Measurements from ENCODE around the gene NRP1. TPM values are rescaled to one million over a fixed set of nuclear protein-coding genes. Genes with fewer than 3 reads are reported as not detected.

The NRP1 gene
- total and polyA plus RNA-seq, 4 donors: 18.5 to 188 (median 71.7) TPM

- H3K27ac ChIP-seq (ENCODE audit: low read depth in 1 of 2, low read length in 1 of 2): peak overlapping the region in 1 of 2 donors; percentile 38
- H3K36me3 ChIP-seq (ENCODE audit: control insufficient read depth in 4 of 4, insufficient read depth in 4 of 4, low read length in 4 of 4): peaks cover 0 to 11% (median 5%) of the 10 kb centered on the region in 4 donors
- 71 to 76% methylated on average over 4 of the region's 4 CpGs for WGBS, 2 donors
- TF ChIP-seq CTCF (IDR thresholded peaks at IDR 0.05; ENCODE audit: control extremely low read depth, extremely low read depth): no peak
- H3K27me3 ChIP-seq (ENCODE audit: control insufficient read depth in 3 of 3, insufficient read depth in 3 of 3, low read length in 2 of 3): no peaks in the 10 kb centered on the region
- H3K4me3 ChIP-seq: no peak overlapping the region
- DNase-seq (no peak), ATAC-seq (ENCODE audit: insufficient read depth, low FRiP score) (no peak)
- no peak overlapping the region for H3K9ac ChIP-seq (ENCODE audit: insufficient read depth in 1 of 2, low read length in 2 of 2)
- H3K4me1 ChIP-seq (ENCODE audit: control insufficient read depth in 5 of 5, insufficient read depth in 5 of 5, low read length in 5 of 5): peaks cover 0 to 52% (median 5%) of the 10 kb centered on the region in 5 donors
- H3K9me3 ChIP-seq (ENCODE audit: control insufficient read depth in 4 of 4, insufficient read depth in 3 of 4, low read length in 3 of 4): no peaks in the 10 kb centered on the region
Measured at GRCh38 chr10:33286157-33286934, 48.1 kb downstream of the NRP1 start.

GRCh38 chr10:33284945-33285344 lies 49.5 kb downstream of the NRP1 start:
- peaks cover 0 to 42% (median 4%) of the 10 kb centered on the region in 5 donors for H3K4me1 ChIP-seq (ENCODE audit: control insufficient read depth in 5 of 5, insufficient read depth in 5 of 5, low read length in 5 of 5)
- H3K36me3 ChIP-seq (ENCODE audit: control insufficient read depth in 4 of 4, insufficient read depth in 4 of 4, low read length in 4 of 4): peaks cover 0 to 15% (median 6%) of the 10 kb centered on the region in 4 donors
- no peaks in the 10 kb centered on the region for H3K9me3 ChIP-seq (ENCODE audit: control insufficient read depth in 4 of 4, insufficient read depth in 3 of 4, low read length in 3 of 4)
- H3K27ac ChIP-seq (ENCODE audit: low read depth in 1 of 2, low read length in 1 of 2): peak overlapping the region in 1 of 2 donors; percentile 51
- ATAC-seq (ENCODE audit: insufficient read depth, low FRiP score): no peak
- TF ChIP-seq CTCF (IDR thresholded peaks at IDR 0.05; ENCODE audit: control extremely low read depth, extremely low read depth): no peak
- H3K4me3 ChIP-seq: no peak overlapping the region
- DNase-seq: no peak
- 92 to 98% methylated on average over 2 of the region's 2 CpGs for WGBS, 2 donors
- no peaks in the 10 kb centered on the region for H3K27me3 ChIP-seq (ENCODE audit: control insufficient read depth in 3 of 3, insufficient read depth in 3 of 3, low read length in 2 of 3)
- no peak overlapping the region for H3K9ac ChIP-seq (ENCODE audit: insufficient read depth in 1 of 2, low read length in 2 of 2)

DNA sequence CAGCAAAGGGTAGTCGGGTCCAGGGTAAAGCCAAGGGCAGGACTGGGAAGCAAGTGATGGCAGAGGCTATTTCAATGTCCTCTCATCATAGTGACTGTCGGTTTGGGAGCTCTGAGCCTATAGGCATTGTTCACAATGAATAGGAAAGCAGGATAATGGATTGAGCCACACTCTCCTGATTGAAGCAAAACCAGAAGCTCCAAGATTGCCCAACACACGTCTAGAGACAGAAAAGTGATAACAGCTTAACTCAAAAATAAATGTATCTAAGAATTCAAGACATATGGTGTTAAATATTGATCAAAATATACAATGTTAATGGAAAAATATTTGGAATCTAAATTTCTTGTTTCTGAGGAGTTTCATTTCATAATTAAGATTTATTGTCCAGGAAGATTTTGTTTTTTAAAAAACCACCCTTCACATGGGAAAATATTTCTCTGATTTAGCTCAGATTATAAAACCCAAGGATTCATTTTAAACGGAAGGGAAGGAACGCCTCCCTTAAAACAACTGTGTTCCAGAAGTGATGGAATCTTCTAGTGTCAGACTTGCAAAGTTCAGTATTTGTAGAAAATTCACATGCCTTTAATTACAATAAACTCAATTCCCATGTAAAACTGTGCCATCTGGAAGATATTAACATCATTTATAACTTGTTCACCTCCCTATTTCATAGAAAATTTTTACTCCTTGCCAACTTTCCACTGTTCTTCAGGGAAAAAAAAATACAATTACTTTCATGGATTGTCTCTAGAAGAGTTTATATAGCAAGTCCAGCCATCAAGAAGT lies 54.5 kb downstream of the NRP1 start:
- Histone ChIP-seq H3K9ac (ENCODE audit: insufficient read depth in 1 of 2, low read length in 2 of 2) (no peak overlapping the region), H3K27ac (ENCODE audit: low read depth in 1 of 2, low read length in 1 of 2) (peak overlapping the region in 1 of 2 donors; percentile 78), H3K4me3 (no peak overlapping the region), H3K4me1 (ENCODE audit: control insufficient read depth in 5 of 5, insufficient read depth in 5 of 5, low read length in 5 of 5) (peaks cover 0 to 27% (median 6%) of the 10 kb centered on the region in 5 donors), H3K36me3 (ENCODE audit: control insufficient read depth in 4 of 4, insufficient read depth in 4 of 4, low read length in 4 of 4) (peaks cover 0 to 15% (median 6%) of the 10 kb centered on the region in 4 donors), H3K9me3 (ENCODE audit: control insufficient read depth in 4 of 4, insufficient read depth in 3 of 4, low read length in 3 of 4) (no peaks in the 10 kb centered on the region), H3K27me3 (ENCODE audit: control insufficient read depth in 3 of 3, insufficient read depth in 3 of 3, low read length in 2 of 3) (no peaks in the 10 kb centered on the region)
- TF ChIP-seq CTCF (IDR thresholded peaks at IDR 0.05; ENCODE audit: control extremely low read depth, extremely low read depth): no peak
- no peak for DNase-seq
- no peak for ATAC-seq (ENCODE audit: insufficient read depth, low FRiP score)
- 76 to 78% methylated on average over 5 of the region's 5 CpGs for WGBS, 2 donors

Data from lung (tissue), 12 donors.